GM08714 (cell line): Measurements from ENCODE around the gene ADCYAP1.
"Not testable (repeated sequence)": the region's sequence is repeated elsewhere in the genome, so short reads cannot be mapped to it uniquely, and the experiment has no call there.

Experiments used
- H3K4me3 ChIP-seq: fragments of 200-500 bp; sonication (Bioruptor generic); 2 replicates; pipeline ENCODE4 v1.5.1; 2014; ENCODE audit warnings: mild to moderate bottlenecking, low read length, inconsistent platforms
- ZNF274 ChIP-seq: IDR thresholded peaks from 2 replicates; pipeline ENCODE4 v1.6.1; 2012; ENCODE audit warnings: mild to moderate bottlenecking, low read depth, low read length

The ADCYAP1 gene

DNA sequence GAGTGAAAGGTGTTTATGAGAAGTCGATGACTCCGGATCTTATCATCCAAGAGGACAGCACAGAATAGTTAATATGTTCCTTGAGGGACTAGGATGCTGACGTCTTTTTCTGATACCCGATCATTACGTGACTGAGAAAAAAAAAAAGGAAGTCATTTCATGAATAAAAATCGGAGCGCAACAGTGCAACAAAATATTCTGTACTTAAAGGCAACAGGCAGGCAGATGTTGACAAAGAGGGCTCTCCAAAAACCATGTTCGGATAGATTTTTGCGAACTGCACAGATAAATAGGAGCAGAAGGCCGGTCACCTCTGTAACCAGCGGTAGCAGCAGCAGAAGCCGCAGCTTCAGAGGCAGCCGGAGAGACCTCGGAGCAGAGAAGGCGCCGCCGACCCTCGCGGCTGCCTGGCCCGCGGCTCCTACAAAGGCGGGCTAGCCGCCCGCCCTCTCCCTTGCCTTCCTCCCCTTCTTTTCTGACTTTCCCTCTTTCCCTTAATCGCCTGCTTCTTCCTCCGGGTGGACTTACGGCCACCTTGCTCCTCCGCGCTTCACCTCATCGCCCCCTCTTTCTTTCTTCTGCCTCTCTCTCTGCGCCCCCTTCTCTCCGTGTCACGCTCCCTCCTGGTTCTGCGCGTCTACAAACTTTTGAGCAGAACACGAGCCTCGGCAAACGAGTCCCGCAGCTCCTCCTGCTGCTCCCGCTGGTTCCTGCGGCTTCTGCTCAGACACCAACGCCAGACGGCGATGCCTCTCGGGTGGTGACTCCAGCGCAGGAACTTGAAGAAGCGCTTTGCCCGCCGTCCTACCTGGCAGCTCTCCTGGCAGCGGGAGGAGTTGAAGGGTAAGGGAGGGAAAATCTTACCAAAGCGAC is at the start of gene ADCYAP1:
TSS of gene ADCYAP1 (plus strand) at position 654 of the 873 bp plus-strand sequence. CDS start 516 bp downstream, outside the sequence.
- H3K4me3 ChIP-seq = no peak within 1 kb of the TSS

DNA sequence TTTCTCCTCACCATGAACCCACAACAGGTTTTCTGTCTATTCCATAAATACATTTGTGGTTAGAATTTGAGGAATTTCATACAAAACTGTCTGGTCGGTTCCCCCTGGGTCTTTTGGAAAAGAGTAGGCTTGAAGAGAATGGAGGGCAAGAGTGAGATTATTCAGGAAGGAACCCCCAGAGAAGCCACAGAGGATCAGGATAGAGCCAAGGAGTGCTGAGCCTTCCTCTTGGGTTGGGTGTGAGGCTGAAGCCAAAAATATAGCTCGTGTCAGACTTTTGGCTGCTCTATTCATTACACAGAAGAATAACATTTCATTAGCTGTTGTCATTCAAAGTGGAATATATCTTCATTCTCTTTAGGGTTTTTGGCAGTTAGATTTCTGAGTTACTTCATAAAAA is 46.7 kb upstream of the ADCYAP1 start:
- no peak overlapping the region for H3K4me3 ChIP-seq
- TF ChIP-seq ZNF274 = no peak

More for the DNA sequence above, at the start of gene ADCYAP1:
- no peak for TF ChIP-seq ZNF274

DNA sequence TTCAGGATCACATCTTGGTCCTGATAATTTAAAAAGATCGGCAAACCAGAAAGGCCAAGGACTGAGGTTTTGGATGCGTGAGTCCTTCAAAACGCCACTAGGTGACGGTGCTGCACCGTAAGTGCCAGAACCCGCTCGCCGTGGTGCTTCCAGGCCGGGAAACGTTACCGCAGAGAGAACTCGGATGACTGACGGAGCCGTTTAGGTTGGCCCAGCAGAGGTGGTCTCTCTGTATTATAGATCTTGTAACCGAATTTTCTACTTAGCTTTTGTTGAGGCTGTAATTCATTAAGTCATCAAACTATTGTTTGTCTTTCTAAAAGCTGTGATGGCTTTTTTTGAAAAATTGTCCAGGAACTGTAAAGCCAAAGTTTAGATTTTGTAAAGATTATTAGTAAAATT is 39.8 kb upstream of the ADCYAP1 start:
- no peak for TF ChIP-seq ZNF274
- no peak overlapping the region for H3K4me3 ChIP-seq

DNA sequence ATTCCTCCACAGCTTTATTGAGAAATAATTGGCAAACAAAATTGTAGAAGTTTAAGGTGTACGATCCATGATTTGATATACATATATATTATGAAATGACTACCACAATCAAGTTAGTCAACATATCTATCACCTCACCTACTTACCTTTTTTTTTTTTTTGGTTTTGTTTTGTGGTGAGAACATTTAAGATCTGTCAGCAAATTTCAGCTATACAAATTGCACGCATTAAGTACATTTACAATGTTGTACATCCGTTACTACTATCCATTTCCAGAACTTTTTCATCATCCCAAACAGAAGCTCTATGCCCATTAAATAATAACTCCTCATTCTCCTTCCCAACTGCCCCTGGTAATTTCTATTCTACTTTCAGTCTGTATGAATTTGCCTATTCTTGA is 37.4 kb upstream of the ADCYAP1 start:
- H3K4me3 ChIP-seq = no peak overlapping the region
- no peak for TF ChIP-seq ZNF274

DNA sequence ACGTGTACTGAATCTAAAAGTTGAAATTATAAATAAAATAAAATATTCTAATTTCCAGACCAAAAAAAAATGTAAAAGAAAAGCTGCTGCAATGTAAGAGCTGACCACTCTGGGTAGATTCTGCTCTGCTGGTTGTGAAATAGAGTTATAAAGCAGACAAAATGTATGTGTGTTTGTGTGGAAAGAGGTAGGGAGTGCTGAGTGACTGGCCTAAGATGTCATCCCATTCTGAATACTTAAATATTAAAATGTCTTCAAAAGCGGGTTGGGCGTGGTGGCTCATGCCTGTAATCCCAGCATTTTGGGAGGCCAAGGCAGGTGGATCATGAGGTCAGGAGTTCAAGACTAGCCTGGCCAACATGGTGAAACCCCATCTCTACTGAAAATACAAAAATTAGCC is 31.2 kb upstream of the ADCYAP1 start:
- H3K4me3 ChIP-seq = not testable (repeated sequence)

DNA sequence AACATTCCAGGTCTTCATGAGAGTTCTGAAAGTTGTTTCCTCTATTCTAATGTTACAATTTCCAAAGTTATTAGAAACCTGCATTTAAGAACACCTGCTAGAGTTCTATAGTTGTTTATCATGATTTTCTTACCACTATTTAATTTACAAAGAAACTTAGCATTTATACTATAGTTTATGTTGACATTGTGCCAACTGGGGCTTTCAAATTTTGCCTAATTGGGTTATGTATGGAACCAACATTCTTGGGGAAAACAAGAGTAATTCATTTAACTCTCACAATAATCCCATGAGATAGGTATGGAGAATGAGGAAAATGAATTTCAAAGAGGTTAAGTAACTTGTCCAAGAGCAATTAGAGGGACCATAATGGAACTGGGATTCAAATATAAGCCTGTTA is 28.8 kb upstream of the ADCYAP1 start:
- no peak overlapping the region for H3K4me3 ChIP-seq
- TF ChIP-seq ZNF274 = no peak

DNA sequence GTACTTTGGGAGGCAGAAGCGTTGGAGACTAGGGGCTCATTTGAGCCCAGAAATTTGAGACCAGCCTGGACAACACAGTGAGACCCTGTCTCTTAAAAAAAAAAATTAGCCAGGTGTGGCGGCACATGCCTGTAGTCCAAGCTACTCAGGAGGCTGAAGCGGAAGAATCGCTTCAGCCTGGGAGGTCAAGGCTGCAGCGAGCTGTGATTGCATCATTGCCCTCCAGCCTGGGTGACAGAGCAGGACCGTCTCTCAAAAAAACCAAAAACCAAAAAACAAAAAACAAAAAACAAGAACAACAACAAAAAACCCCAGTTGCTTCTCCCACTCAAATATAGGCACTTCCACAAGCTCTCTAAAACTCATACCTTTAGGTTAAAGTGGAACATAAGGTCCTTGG is 27.4 kb upstream of the ADCYAP1 start:
- no peak overlapping the region for H3K4me3 ChIP-seq
- TF ChIP-seq ZNF274 = no peak

DNA sequence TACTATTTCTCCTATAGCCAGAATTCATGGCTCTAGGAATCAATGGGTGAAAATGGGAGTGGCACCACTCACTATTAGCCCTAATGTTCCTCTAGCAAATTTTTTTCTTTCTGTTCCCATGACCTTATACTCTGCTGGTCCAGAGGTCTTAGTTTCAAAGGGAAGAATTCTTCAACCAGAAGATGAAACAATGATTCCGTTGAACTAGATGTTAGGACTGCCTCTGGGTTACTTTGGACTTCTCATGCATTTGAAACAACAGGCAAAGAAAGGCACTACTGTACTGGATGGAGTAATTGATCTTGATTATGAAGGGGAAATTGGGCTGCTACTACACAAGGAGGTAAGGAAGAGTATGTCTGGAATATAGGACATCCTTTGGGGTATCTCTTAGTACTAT is 18.6 kb upstream of the ADCYAP1 start:
- TF ChIP-seq ZNF274 = no peak
- H3K4me3 ChIP-seq = no peak overlapping the region

DNA sequence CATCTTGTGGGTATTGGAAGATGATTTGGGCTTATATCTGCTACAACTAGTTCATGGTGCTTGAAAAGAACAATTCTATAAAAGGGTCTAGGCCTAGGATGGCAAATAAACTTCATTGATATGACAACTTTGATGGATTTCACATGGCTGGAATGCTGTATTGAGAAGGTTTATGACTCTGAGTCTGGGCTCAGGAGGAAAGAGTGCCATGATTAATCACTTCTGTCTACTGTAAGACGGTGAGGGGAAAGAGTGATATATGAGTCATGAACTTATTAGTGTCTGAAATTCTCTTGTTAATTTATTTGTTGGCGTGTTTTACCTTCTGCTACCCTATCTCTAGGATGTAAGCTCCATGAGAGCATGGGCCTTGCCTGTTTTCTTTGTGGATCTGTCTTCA is 17.0 kb upstream of the ADCYAP1 start:
- TF ChIP-seq ZNF274 = no peak
- H3K4me3 ChIP-seq = no peak overlapping the region

DNA sequence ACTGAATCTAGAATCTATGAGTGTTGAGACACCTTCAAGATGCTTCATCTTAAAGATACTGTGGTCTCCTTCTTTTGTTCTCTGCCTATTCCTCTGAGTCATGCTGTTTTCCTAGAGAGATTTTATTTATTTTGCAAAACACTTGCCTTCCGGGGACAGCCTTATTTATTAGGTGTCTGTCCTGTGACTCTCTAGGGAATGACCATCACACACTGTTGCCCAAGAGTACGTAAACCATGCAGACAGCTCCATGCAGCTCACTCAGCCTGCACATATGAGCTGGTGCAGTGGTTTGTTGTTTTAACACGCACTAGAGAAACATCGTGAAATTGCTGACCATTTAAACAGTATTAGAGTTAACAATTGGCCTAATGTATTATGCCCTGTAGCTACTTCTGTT is 12.4 kb upstream of the ADCYAP1 start:
- TF ChIP-seq ZNF274 = no peak
- no peak overlapping the region for H3K4me3 ChIP-seq

DNA sequence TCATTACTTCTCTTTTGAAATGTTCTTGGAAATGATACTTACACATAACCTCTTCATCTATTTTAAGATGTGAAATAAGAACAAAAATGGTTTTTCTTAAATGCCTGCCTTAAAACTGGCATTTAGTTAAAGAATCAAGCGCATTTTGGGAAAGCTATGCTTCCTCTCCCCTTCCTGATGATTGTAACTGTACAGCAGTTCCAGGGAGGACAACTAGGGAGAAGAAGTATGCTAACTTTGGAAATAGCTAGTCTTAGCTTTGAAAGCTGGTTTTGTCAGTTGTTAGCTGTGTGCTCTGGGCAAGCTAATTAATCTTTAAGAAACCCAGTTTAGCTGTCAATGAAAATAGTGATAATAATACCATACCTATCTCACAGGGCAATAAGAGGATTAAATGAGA is 8.4 kb upstream of the ADCYAP1 start:
- H3K4me3 ChIP-seq = no peak overlapping the region
- no peak for TF ChIP-seq ZNF274

DNA sequence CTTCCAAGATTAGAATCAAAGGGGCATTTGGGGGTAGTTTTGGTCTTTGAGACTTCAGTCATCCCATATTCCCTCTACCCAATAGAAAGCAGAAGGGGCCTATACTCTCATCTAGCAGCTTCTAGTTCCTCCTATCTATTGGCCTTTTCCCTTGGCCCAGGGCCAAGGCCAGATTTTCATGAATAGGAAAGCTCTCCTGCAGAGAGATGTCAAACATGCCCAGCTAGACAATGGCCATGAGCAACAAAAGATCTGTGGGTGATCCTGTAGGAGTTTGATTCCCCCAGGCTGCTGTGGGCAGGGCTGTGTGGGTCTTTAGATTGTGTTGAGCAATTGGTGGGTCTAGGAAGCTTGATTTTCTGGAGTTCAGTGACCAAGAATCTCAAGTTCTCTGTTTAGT is 2.9 kb upstream of the ADCYAP1 start:
- no peak for TF ChIP-seq ZNF274

DNA sequence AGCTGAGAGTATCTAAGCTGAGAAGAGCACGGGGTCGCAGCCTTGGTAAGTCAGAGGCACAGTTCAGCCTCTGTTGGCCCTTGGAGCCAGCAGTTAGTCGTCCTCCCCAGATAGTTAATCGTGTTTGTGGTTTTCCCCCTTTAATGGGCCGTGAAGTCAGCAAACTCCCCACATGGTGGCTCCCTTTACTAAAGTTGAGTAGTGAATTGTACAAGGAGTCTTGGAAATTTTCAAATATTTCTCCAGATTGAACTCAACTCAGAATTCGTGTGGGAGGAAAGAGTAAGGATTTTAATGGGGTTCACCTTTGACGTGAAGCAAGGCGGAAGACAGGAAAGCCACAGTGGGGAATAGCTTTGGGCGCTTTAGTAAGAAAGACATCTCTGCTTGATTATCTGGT is 2.4 kb upstream of the ADCYAP1 start:
- H3K4me3 ChIP-seq = no peak overlapping the region
- no peak for TF ChIP-seq ZNF274

More for the DNA sequence above, 2.9 kb upstream of the ADCYAP1 start:
- H3K4me3 ChIP-seq = no peak overlapping the region

DNA sequence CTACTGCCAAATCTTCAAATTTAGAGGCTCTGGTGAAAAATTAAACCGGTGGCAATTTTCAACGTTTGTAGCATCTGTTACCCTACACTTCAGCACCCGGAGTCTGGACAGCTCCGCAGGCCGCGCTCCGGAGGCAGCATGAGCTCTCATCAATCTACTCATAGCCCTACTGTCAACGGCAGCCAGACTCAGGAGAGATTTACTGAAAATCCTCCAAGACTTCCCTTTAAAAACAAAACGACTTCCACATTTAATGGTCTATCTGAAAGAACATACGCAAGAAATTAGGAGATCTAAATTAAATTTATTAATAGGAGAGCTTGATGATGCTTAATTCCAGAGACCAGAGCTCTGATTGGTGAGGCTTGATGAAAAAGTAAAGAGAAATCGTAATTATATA is 970 bp upstream of the ADCYAP1 start:
- no peak for TF ChIP-seq ZNF274

DNA sequence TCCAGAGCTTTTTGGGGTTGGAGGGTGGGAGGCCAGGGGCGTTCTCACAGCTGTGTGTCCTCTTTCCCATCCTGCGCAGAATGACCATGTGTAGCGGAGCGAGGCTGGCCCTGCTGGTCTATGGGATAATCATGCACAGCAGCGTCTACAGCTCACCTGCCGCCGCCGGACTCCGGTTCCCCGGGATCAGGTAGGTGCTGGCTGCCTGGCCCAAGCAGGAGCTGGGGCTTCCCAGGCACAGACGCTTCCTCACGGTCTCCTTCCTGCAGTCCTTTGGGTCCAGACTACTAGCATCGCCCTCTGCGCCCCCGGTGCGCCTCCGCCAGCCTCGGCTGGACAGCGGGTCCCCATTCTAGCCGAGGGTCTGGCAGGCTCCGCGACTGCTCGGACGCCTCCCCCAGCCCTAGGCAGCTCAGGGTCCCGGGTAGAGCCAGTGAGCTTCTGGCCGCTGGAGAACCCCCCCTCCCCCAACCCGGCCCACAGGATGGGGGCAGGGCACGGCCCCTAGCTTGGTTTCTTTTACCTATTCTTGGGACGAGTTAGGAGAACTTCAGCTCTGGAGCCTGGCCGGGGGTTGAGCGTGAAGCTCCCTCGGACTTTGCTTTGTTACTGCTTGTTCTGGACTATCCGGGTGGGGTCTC is 756 bp downstream of the ADCYAP1 start:
- no peak for TF ChIP-seq ZNF274
- no peak overlapping the region for H3K4me3 ChIP-seq

More for the DNA sequence above, 970 bp upstream of the ADCYAP1 start:
- H3K4me3 ChIP-seq = no peak overlapping the region
